NCI-H2029 treated with DMSO at 0.1 percent for 48 hours (cell line): Measurements from ENCODE around the gene VPS4A.

Experiments
- DNase-seq: peaks from one replicate; lab custom pipeline; 2025; lab: John Stamatoyannopoulos, UW

Gene VPS4A

GRCh38 chr16:69307091-69307490 lies 4.1 kb upstream of the VPS4A start:
- DNase-seq, result no peak

DNA sequence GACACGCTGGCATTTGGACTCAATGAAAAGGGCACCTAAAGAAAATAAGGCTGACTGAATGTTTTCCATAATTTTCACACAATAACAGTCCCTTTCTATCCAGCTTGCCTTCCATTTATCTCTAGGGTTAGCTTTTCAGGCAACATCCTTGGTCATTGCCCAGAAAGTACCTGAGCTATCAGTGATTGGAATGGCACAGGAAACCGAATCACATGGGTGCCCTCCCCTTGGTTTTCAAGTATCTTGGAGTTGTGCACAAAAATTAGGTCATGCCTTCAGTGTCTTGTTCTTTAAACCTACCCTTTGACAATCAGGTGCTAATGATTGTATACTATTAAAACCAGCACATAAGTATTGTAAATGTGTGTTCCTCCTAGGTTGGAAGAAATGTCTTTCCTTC lies 3.3 kb upstream of the VPS4A start:
- no peak for DNase-seq

DNA sequence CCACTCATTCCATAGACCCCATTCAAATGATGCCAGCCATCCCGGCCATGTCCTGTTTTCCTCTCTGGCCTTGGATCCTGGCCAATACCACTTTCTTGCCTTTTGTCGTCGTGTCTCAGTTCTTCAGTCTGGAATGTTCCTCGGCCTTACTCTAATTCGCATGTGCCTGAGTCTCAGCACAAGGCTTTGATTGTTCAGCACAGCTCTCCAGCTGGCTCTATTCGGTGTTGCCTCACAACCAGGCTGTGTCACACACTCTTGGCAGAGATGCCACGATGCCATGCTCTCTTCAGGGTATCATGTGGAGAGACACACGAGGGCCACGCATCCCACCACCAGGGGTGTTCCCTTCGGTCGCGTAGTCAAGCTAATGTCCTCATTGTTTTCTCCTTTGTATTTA lies 1.8 kb upstream of the VPS4A start:
- DNase-seq, result no peak

GRCh38 chr16:69311533-69312387 lies 610 bp downstream of the VPS4A start:
- no peak for DNase-seq

DNA sequence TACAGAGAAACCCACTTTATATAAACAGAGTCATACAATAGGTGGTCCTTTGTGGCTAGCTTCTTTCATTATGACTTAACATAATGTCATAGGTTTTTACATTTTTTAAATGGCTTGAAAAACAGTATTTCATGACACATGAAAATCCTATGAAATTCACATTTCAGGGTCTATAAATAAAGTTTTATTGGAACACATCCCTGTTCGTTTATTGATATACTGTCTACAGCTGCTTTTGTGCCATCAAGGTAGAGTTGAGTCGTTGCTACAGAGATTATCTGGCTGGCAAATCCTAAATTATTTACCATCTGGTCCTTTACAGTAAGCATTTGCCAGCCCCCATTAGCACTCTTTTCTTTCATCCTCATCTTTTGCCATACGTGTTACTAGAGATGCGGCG lies 2.3 kb downstream of the VPS4A start:
- no peak for DNase-seq

GRCh38 chr16:69314534-69314933 lies 3.4 kb downstream of the VPS4A start:
- DNase-seq, result no peak

GRCh38 chr16:69315486-69316311 lies 4.5 kb downstream of the VPS4A start:
- DNase-seq, result no peak

DNA sequence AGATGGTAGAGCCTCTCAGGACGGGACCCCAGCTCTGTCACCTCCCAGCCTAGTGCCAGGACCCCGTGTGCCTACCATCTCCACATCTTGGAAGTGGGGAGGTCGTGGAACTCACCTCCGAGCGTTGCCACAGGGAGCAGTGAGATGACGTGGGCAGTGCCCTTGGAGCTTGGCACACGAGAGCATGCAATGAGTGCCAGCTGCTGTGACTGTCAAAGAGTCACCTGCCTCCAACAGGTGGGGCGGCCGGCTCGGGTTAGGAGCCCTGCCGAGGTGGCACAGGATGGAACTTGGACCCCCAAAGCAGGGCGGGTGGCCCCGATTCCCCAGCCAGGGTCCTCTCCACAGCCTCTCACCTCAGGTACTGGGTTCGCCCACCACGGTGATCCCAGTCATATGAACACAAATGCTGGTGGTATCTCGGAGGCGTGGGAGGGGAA lies 5.5 kb downstream of the VPS4A start:
- DNase-seq, result no peak

DNA sequence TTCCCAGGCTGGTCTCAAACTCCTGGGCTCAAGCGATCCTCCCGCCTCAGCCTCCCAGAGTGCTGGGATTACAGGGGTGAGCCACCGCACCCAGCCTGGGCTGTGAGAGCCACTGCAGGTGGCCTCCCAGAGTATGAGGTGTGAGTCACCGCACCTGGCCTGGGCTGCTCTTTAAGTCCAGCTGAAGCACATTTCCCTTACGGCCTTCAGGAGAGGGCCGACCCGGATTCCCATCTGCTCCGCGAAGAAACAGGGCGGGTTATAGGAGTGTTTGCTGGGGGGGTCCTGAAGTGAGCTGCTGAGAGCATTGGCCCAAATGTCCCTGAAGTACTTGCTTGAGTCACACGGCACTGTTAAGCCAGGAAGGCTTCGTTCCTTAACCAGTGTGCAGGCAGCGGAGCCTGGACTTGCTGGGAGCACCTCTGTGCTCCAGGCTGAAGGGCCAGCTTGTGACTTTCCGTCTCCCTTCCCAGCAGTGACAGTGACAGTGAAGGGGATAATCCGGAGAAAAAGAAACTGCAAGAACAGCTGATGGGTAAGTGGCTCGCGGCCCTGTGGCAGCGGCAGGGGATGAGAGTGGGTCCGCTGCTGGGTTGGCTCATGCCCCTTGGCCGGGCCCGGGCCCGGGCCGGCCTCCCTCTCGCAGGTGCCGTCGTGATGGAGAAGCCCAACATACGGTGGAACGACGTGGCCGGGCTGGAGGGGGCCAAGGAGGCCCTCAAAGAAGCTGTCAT lies 7.2 kb downstream of the VPS4A start:
- no peak for DNase-seq

GRCh38 chr16:69318911-69319289 lies 7.8 kb downstream of the VPS4A start:
- DNase-seq, result no peak

- DNase-seq, result no peak
Observed at GRCh38 chr16:69319381-69319780, 8.2 kb downstream of the VPS4A start.

DNA sequence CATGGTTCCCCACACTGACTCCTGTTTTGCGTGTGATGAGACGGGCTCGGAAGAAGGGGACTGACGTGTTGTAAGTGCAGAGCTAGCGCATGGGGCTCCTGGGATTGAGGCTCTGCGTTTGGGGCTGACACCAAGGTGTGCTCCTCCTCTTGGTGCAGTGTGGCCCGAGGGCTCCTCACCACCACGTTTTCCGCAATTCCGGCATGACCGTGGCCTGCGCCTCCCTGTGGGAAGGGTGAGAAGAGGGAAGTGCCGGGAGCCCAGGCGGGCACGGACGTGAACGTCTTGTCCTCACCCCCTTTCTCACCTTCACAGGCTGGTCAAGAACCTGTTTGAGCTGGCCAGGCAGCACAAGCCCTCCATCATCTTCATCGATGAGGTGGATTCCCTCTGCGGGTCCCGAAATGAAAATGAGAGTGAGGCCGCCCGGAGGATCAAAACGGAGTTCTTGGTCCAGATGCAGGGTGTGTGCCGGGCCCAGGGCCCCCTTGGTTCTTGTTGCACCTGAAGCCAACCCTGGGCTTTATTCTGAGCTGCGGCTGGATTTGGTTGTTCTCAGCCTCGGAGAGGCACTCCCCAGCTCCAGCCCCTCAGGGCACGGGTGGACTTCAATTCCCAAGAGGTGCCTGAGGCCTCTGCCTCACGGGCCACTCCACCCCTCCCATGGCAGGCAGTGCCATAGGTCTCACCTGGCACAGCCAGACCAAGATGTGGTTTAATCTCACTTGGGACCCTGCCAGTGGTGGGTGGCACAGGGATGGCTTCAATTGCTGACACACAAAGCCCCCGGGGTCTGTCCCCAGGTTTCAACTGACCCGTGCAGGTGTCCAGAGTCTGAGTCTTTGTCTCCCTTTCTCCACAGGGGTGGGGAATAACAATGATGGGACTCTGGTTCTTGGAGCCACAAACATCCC lies 8.9 kb downstream of the VPS4A start:
- no peak for DNase-seq

DNA sequence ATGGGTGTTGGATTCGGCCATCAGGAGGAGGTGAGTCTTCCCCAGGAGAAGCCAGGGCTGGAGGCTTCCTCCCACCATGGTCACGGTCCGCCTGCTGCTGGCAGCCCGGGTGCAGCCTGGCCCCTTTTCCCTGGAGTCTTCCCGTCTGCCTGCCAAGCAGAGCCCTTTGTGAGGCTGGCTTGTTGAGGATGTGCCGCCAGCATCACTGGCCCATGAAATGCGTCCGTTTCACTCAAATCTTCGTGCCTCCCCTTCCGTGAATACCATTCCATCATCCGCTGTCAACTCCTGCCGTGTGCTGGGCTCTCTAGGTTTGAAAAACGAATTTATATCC lies 9.6 kb downstream of the VPS4A start:
- no peak for DNase-seq

- no peak for DNase-seq
Observed at GRCh38 chr16:69321080-69321479, 9.9 kb downstream of the VPS4A start.

- no peak for DNase-seq
Observed at GRCh38 chr16:69322343-69322742, 11.2 kb downstream of the VPS4A start.

DNA sequence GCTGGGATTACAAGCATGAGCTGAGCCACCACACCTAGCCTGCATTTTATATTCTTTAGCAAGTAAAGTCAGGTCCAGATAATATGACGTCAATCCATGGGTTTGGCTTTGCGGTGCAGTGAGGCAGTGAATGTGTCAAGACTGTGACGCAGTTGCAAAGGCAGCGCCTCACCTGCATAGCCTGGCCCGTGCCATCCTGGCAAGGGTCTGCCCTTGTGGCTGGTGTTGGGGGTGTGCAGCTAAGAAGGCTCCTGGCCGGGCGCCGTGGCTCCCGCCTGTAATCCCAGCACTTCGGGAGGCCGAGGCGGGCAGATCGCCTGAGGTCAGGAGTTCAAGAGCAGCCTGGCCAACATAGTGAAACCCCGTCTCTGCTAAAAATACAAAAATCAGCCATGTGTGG lies 12.3 kb downstream of the VPS4A start:
- no peak for DNase-seq

- DNase-seq, result no peak
Observed at GRCh38 chr16:69324013-69324531, 12.9 kb downstream of the VPS4A start.

- DNase-seq, result no peak
Observed at GRCh38 chr16:69324585-69325253, 13.6 kb downstream of the VPS4A start.

GRCh38 chr16:69325784-69326171 lies 14.6 kb downstream of the VPS4A start:
- no peak for DNase-seq

DNA sequence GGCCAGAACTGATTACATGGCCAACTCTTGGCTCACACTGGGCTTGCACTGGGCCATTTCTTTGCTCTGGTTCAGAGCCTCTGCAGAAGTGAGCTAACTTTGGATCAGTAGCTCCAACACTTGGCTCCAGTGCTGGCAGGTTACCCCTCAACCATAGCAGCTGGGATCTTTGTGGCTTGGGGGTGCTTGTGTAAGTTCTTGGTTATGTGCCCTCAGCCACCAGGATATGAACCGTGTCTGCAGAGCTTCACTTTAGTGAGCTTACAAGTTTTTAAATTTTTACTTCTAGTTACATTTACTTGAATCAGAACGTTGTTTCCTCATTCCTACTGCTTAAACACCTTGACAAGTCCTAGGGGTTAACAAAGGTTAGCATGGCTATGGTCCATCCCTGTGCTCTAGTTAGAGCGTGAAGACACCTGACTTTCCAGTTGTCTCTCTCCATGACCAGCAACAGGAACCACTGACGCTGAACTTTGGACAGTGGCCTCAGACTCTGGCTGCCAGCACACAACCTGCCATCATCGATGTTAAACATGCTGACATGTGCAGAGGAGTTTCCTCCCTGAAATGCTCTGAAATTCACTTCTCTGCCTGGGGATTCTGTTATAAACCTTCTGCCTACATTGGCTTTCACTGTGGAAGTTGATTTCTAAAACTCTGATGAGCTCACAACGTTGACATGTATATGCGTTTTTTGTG lies 15.2 kb downstream of the VPS4A start:
- no peak for DNase-seq
